ENCODE data around the gene CAMK1D.
A peak's percentile ranks its signal among the peaks of the same experiment; 100 is the strongest.

DNA sequence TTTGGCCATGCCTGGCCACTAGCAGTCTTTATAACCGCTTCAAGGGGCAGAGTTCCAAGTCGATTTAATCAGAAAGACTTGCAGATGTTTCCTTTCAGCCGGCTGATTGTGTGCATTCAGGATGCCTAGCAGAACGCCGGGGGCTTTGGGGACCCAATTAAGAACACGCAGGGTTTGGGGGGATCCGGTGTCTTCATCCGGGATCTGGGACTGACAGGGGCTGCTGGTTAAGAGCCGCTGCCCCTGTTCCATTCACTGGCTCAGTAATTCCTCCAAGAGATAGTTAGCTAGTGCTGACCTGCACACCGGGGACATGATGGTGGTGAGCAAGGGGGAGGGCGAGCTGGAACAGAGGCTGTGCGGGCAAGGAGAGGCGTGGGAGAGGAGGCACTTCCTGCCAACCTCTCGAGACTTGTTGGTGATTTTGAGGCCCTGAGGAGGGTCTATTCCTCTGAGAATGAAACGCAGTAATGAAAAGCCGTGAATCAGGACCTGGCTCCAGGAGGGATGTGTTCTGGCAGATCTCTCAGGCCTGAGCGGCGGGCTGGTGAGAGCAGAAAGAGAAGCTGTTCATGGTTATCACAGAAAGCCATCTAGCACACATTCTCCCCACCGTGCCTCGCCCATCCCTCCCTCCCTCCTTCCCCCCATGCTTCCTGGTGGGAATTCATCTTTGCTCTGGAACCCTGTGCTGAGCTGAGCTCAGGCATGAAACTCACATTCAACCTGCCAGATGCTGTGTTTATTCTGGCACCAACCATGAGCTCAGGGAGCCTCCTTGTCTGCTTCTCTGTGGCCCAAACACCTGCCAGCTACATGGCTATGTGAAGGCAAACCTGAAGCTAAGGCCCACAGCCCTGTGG lies 500.2 kb downstream of the CAMK1D start:
- TF ChIP-seq, protein P1, sequence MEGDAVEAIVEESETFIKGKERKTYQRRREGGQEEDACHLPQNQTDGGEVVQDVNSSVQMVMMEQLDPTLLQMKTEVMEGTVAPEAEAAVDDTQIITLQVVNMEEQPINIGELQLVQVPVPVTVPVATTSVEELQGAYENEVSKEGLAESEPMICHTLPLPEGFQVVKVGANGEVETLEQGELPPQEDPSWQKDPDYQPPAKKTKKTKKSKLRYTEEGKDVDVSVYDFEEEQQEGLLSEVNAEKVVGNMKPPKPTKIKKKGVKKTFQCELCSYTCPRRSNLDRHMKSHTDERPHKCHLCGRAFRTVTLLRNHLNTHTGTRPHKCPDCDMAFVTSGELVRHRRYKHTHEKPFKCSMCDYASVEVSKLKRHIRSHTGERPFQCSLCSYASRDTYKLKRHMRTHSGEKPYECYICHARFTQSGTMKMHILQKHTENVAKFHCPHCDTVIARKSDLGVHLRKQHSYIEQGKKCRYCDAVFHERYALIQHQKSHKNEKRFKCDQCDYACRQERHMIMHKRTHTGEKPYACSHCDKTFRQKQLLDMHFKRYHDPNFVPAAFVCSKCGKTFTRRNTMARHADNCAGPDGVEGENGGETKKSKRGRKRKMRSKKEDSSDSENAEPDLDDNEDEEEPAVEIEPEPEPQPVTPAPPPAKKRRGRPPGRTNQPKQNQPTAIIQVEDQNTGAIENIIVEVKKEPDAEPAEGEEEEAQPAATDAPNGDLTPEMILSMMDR (IDR thresholded peaks at IDR 0.05) = no peak
- TF ChIP-seq POLR2AphosphoS5 (IDR thresholded peaks at IDR 0.05) = peak; percentile 71
- no peak for TF ChIP-seq POLR2A (IDR thresholded peaks at IDR 0.05)
